ENCODE measurements around the gene RAB3IL1.

DNA sequence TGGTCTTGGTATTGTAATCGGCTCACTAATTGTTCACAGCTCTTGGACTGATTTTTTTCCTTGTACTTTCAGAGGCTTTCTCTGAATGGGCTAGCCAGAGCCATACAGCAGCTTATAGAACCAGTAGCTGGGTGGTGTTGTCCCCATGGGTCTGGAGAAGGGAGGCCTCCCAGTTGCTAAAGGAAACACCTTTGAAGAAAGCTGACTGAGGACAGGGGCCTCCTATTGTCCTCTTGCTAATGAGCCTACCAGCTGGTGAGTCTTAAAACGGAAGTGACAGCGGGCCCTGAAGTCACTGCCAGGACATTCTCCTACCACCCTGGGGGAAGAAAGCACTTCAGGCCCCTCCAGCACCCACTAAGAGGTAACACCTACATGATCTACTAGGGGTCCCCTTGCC, 36.0 kb downstream of the RAB3IL1 start:
- TF ChIP-seq POLR2A (IDR thresholded peaks at IDR 0.05; ENCODE audit: low read depth, low read length) (no peak), TAF1 (IDR thresholded peaks at IDR 0.05; ENCODE audit: borderline replicate concordance, low read depth, low read length) (no peak)
